ENCODE results near the gene UXS1.

GRCh38 chr2:106161938-106162820, 31.9 kb downstream of the UXS1 start:
- TF ChIP-seq CTCF (IDR thresholded peaks at IDR 0.05) (no peak), POLR2AphosphoS5 (IDR thresholded peaks at IDR 0.05) (no peak)

All from transverse colon (tissue), 4 donors.